ENCODE measurements around the gene STRIP1.

Gene STRIP1

GRCh38 chr1:110051262-110051648, 16.8 kb downstream of the STRIP1 start:
- no peak for DNase-seq

GRCh38 chr1:110053552-110054428, 19.4 kb downstream of the STRIP1 start:
- DNase-seq: peak in 4 of 5 experiments; percentile 49 to 67 (median 50)

GRCh38 chr1:110055493-110056284, 21.3 kb downstream of the STRIP1 start:
- DNase-seq: no peak

- no peak for DNase-seq
Measured at GRCh38 chr1:110056285-110056683, 21.9 kb downstream of the STRIP1 start.

- no peak for DNase-seq
Measured at GRCh38 chr1:110056776-110057175, 22.4 kb downstream of the STRIP1 start.

- no peak for DNase-seq
Measured at GRCh38 chr1:110057963-110058518, 23.6 kb downstream of the STRIP1 start.

- no peak for DNase-seq
Measured at GRCh38 chr1:110058591-110058990, 24.2 kb downstream of the STRIP1 start.

- no peak for DNase-seq
Measured at GRCh38 chr1:110059133-110059863, 24.9 kb downstream of the STRIP1 start.

GRCh38 chr1:110060034-110060661, 25.7 kb downstream of the STRIP1 start:
- peak; percentile 36 to 67 (median 62) for DNase-seq

GRCh38 chr1:110060662-110061060, 26.2 kb downstream of the STRIP1 start:
- DNase-seq: no peak

- DNase-seq: no peak
Measured at GRCh38 chr1:110061341-110061740, 26.9 kb downstream of the STRIP1 start.

- no peak for DNase-seq
Measured at GRCh38 chr1:110062612-110063011, 28.2 kb downstream of the STRIP1 start.

GRCh38 chr1:110063781-110064180, 29.4 kb downstream of the STRIP1 start:
- DNase-seq: no peak

- no peak for DNase-seq
Measured at GRCh38 chr1:110064576-110065337, 30.3 kb downstream of the STRIP1 start.

- no peak for DNase-seq
Measured at GRCh38 chr1:110065841-110066240, 31.4 kb downstream of the STRIP1 start.

- no peak for DNase-seq
Measured at GRCh38 chr1:110067479-110067892, 33.1 kb downstream of the STRIP1 start.

- DNase-seq: peak in 1 of 5 experiments; percentile 22
Measured at GRCh38 chr1:110067893-110068645, 33.6 kb downstream of the STRIP1 start.

GRCh38 chr1:110068646-110069403, 34.4 kb downstream of the STRIP1 start:
- DNase-seq: peak in 1 of 5 experiments; percentile 34

GRCh38 chr1:110069404-110070281, 35.2 kb downstream of the STRIP1 start:
- no peak for DNase-seq
